Inferior parietal cortex (tissue), 1 donor: Measurements from ENCODE around the gene COPB1.
A peak's percentile ranks its signal among the peaks of the same experiment; 100 is the strongest.

Experiments used
- DNase-seq: peaks from one replicate; pipeline ENCODE4 v3.0.0-alpha.2; 2016; ENCODE audit errors: extremely low spot score

The COPB1 gene

GRCh38 chr11:14506532-14506931 lies 6.9 kb upstream of the COPB1 start:
- DNase-seq, result no peak

GRCh38 chr11:14503023-14503422 lies 3.4 kb upstream of the COPB1 start:
- no peak for DNase-seq

- DNase-seq, result no peak
These were observed 2.4 kb upstream of the COPB1 start for GRCh38 chr11:14502039-14502438.

GRCh38 chr11:14500181-14500651 lies 605 bp upstream of the COPB1 start:
- peak; percentile 53 for DNase-seq

- DNase-seq, result no peak
These were observed 442 bp downstream of the COPB1 start for GRCh38 chr11:14499178-14499559.

- DNase-seq, result no peak
These were observed 18.9 kb downstream of the COPB1 start for GRCh38 chr11:14480716-14481115.

GRCh38 chr11:14471127-14471526 lies 28.5 kb downstream of the COPB1 start:
- no peak for DNase-seq

GRCh38 chr11:14463623-14464022 lies 36.0 kb downstream of the COPB1 start:
- DNase-seq, result no peak

GRCh38 chr11:14460147-14460546 lies 39.5 kb downstream of the COPB1 start:
- no peak for DNase-seq

GRCh38 chr11:14458377-14458776 lies 41.2 kb downstream of the COPB1 start:
- no peak for DNase-seq

GRCh38 chr11:14455648-14456430 lies 43.8 kb downstream of the COPB1 start:
- no peak for DNase-seq

GRCh38 chr11:14454861-14455632 lies 44.6 kb downstream of the COPB1 start:
- peak; percentile 68 for DNase-seq

GRCh38 chr11:14451825-14452224 lies 47.8 kb downstream of the COPB1 start:
- DNase-seq, result no peak

GRCh38 chr11:14449302-14449714 lies 50.3 kb downstream of the COPB1 start:
- DNase-seq, result no peak

- no peak for DNase-seq
These were observed 51.4 kb downstream of the COPB1 start for GRCh38 chr11:14448240-14448639.

GRCh38 chr11:14446701-14447169 lies 52.9 kb downstream of the COPB1 start:
- no peak for DNase-seq

GRCh38 chr11:14445542-14446530 lies 53.8 kb downstream of the COPB1 start:
- no peak for DNase-seq

GRCh38 chr11:14444441-14445189 lies 55.0 kb downstream of the COPB1 start:
- no peak for DNase-seq

GRCh38 chr11:14443638-14444037 lies 56.0 kb downstream of the COPB1 start:
- DNase-seq, result no peak

- DNase-seq, result no peak
These were observed 63.7 kb downstream of the COPB1 start for GRCh38 chr11:14435717-14436512.
